ENCODE measurements around the gene UBQLN3.

UBQLN3 gene

DNA sequence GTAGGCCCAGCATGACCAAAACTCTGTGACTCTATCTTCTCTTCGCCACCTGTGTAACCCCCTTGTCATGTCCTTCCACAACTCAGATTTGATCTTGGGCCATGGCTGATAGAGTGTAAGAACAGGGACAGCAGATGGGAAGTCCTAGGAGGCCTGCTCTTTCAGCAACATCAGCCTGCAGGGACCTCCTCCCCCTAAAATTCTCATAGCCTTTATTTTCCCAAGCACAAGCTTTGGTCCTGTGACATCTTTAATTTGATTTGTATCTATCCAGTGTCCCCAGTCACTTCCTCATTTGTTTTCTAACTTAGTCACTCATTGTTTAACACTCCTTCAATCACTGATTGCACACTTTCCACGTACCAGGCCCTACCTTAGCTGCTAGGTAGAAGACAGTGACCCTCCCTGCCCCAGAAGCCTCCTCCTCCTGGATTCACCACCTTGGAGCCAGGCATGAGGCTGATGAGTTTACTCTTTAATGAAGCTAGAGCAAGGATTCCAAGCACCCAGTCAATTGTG lies 5.3 kb downstream of the UBQLN3 start:
- no peak for DNase-seq

DNA sequence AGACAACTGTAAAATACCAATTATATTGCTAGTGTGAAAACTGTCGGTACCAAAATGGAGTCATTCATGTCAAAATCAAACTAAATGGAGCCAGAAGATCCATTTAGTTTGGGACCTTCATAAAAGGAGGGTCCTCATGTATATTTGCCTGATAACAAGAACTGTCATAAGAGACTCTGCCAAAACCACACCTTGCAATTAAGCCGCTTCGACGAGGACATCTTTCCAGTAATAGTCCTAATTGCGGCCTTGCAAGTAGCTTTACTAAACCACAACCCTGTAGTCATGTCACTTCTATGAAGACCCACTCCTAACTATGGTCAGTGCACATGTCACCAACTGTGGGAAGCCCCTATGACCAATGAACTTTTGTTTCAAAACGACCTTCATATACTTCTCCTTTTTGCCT lies 9.4 kb downstream of the UBQLN3 start:
- no peak for DNase-seq

DNA sequence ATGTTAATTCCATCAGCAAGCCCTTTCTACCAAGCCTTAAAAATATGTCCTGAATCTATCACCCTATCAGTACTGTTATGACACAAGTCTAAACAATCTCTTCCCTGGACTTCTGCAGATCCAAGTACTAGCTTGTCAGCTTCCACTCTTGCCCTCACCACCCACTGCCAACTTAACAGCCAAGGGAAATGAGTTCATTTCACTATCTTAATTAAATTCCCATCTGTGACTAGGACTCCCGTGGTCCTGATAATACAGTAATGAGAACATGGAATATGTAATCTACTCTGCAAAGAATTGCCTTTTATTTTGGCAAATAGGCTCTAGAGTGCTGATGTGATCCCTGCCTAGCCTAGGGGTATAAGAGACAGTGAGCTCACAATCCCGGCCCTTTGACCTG lies 10.1 kb downstream of the UBQLN3 start:
- no peak for DNase-seq

DNA sequence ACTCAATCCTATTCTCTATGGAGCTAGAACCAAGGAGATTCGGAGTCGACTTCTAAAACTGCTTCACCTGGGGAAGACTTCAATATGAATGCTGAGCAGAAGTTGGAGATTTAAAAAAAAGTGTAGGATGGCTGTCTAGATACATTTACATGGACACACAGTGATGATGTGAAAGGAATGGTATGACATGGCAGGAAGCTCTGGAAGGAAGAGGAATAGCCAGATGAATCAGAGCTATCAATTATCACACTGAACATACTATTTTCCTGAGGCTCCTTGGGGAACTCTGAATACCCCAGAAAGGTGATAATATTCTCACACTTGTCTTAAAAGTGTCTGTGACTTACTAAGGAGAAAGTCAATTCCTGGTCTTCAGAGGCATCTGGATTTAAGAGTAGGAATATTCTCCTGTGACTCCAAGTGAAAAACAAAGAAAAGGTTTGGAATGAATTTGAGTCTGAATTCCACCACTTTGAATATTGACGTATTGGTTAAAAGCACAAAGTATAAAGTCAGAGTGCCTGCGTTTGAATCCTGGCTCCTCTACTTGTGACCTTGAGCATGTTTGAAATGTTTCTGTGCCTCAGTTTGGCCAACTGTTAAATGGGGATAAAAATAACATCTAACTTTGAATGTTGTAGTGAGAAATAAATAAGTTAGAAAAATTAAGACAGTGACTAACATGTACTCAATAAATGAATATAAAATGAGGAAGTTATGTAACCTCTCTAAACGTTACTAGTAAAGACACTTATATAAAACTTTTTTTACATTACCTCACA lies 20.0 kb downstream of the UBQLN3 start:
- DNase-seq: no peak

DNA sequence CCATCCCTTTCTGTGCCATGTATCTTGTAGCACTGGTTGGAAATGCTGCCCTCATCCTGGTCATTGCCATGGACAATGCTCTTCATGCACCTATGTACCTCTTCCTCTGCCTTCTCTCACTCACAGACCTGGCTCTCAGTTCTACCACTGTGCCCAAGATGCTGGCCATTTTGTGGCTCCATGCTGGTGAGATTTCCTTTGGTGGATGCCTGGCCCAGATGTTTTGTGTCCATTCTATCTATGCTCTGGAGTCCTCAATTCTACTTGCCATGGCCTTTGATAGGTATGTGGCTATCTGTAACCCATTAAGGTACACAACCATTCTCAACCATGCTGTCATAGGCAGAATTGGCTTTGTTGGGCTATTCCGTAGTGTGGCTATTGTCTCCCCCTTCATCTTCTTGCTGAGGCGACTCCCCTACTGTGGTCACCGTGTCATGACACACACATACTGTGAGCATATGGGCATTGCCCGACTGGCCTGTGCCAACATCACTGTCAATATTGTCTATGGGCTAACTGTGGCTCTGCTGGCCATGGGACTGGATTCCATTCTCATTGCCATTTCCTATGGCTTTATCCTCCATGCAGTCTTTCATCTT lies 20.9 kb downstream of the UBQLN3 start:
- DNase-seq: no peak

DNA sequence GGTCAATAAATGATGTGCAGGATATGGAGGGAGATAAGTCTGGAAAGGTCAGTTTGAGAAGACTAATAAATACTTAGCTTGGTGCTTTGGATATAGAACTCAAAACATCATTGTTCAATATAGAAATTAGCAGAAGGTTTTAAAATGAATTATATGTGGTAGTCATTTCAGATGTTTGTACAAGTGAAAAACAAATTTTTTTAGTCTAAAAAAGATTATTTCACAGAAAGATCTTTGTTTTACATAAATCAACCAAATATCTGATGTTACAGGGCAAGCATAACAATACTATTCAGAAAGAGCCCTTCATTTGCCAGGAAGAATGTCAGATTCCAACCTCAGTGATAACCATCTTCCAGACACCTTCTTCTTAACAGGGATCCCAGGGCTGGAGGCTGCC lies 21.4 kb downstream of the UBQLN3 start, which contains the start of gene OR52D1:
Gene OR52D1 (plus strand): TSS at position 301 of the 400 bp plus-strand sequence. CDS start 22 bp downstream, at position 323.
- DNase-seq: no peak

DNA sequence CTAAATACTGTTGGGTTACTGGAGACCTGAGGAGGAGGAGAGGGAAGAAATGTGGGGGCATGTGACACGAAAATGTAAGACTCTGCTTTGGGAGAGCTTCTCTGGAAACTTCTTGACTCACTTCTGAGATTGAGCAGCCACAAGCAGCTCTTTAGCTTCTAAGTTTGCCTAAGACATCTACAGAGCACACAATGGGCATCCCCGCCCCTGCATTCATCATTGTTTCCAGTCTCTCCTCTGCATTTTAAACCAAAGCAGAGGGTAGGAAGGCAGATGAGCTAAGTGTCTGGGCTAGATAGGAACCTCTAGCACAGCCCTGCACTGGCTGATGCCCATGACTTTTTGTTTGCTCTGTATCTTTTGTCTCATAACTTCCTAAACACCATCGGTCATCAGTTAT lies 23.3 kb downstream of the UBQLN3 start:
- no peak for DNase-seq

DNA sequence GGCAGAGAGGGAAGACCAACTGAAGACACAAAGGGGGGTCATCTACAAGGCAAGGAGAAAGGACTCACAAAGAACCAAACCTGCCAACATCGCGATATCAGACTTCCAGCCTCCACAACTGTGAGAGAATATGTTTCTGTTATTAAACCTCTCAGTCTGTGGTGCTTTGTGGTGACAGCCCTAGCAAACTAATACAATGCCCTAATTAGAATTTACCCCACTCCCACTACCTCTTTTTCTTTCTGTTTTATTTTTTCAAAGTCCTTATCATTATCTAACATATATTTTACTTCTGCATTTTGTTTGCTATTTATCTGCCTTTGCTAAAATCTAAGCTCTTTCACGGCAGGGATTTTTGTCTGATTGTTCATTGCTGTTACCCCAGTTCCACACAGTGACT lies 23.8 kb downstream of the UBQLN3 start:
- DNase-seq: no peak

DNA sequence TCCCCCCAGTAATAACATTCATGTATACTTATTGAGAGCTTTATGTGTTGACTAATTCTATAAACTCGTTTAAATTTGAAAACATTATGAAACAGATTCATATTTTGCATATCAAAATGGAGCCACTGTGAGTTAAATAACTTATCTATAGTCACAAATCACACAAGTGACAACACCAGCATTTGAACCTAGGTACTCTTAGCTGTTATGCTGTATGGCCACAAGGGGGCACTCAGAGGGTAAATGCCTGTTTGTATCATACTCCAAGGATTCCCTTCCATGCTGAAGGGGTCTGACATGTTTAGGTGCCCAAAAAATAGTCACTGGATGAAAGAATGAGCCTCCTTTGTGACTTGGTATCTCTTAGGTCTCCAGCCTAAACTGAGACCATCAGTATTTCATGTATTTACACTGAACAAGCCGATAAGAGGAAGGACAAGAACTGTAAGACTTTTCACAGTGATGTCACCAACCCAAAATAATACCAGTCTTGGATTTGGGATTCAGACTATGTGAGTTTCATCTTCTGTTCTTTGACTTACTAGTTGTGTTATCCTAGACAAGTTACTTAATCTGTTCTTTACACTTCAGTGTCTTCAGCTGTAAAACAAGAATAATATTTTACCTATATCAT lies 33.5 kb downstream of the UBQLN3 start:
- DNase-seq: peak; percentile 17 to 51 (median 22)

DNA sequence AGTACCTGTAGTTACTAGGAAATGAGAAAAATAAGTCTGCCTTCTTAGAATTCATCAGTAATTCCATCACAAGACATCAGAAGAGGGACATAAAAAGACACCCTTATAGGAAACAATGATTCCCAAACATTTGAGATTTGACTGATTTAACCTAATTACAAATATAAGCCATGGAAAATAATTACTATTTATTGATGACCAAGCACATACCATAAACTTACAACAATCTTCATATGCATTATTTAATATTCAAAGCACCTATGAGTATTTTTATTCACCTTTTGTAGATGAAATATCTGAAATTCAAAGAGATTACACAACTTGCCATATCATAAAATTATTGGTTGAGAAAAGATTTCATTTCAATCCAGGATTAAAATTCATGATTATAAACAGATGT lies 35.8 kb downstream of the UBQLN3 start:
- DNase-seq: no peak

DNA sequence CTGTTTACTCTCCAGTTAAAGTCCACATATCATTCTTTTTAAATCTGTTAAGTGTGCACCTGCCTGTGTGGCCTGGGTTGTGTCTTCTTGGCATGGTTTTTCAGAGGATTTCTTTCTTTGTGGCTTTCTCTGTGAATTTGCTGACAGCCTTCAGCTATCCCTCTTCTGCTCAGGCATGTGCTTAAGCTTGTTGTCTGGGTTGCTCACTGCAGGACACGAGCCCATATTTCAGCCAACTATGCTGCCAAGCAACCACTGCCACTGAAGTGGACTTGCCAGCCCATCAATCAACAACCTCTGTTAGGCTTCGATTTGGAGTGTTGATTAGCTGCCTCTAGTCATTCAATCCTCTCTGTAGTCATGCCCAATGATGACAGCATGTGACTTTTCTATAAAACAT lies 42.2 kb downstream of the UBQLN3 start:
- DNase-seq: peak in 1 of 3 experiments; percentile 25

DNA sequence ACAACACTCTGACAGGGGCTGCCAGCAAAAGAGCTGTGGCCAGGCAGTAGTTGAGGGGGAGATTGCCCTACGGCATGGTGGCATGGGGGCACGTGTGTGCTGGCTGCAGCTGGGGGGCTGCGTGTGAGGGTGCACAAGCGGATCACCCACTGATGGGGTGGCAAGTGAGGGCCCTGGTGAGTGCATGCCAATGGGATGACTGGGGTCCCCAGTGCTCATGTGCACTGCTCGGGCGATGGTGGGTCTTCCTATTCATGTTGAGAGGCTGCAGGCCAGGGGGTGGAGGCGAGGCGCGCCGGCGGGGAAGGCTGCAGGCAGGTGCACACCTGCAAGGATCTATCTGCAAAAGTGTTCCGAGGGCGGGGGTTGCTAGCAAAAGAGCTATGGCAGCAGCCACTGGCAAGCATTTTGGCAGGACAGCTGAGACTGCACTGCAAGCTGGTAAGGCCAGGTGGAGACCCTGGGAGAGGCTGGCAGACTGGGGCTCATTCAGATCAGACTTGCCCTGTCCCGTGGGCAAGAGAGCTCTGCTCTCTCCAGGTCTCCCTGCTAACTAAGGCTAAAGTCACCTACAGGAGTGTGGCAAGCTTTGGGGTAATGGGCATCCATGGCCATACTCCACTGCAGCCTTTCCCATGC lies 48.7 kb downstream of the UBQLN3 start:
- DNase-seq: no peak
